CD4-positive, alpha-beta T cell treated with Interleukin-10 for 1 hour (primary cell): ENCODE data around the gene SDF4.
"Not testable (repeated sequence)": the region's sequence is repeated elsewhere in the genome, so short reads cannot be mapped to it uniquely, and the experiment has no call there.

Experiments
- DNase-seq: peaks from one replicate; pipeline ENCODE4 v3.0.0-alpha.2; 2020

SDF4 gene

DNA sequence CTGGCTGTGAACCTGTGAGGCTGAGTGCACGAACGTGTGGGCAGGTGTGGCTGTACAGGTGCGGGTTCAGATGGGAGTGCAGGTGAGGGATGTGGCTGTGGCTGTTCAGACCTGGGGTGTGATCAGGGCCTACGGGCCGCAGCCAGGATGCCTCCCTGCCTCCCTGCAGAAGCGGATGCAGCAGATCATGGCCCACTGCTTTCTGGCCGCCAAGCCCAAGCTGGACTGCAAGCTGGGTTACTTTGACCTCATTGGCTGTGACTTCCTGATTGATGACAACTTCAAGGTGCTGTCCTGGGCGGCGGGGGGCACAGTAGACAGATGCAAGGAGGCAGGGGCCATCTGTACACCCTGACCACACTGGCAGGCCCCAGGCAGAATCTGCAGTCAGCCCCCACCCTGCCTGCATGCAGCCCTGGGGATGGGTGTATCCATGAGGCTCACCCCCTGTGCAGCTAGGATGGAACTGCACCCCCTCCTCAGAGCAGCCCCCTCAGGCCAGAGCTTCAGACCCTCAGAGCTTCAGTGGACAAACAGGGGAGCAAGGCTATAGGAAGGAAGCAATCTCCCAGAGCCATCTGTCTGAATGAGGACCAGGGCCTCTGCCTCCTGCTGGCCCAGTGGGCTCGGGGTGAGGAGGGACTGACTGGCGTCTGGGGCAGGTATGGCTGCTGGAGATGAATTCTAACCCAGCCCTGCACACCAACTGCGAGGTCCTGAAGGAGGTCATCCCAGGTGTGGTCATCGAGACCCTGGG is 35.2 kb downstream of the SDF4 start:
- DNase-seq = no peak

- not testable (repeated sequence) for DNase-seq
Measured at GRCh38 chr1:1195726-1196125, 36.1 kb downstream of the SDF4 start.

- no peak for DNase-seq
Measured at GRCh38 chr1:1194723-1195122, 37.1 kb downstream of the SDF4 start.

- DNase-seq = no peak
Measured at GRCh38 chr1:1191734-1192133, 40.1 kb downstream of the SDF4 start.

DNA sequence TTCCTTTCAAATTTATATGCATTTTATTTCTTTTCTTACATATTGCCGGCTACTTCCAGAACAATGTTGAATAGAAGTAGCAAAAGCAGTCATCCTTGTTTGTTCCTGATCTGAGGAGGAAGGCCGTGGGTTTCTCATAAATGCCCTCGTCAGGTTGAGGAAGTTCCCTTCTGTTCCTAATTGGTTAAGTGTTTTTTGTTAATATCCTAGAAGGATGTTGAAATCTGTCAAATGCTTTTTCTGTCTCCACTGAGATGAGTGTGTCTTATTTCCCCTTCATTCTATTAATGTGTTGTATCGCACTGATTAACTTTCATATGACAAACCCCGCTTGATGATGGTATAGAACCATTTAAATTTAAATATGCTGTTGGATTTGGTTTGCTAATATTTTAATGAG is 42.7 kb downstream of the SDF4 start:
- no peak for DNase-seq

GRCh38 chr1:1187938-1188337 is 43.9 kb downstream of the SDF4 start:
- no peak for DNase-seq

GRCh38 chr1:1185101-1185765 is 46.6 kb downstream of the SDF4 start:
- DNase-seq = no peak

- DNase-seq = no peak
Measured at GRCh38 chr1:1183833-1184775, 47.7 kb downstream of the SDF4 start.

- no peak for DNase-seq
Measured at GRCh38 chr1:1183221-1183747, 48.5 kb downstream of the SDF4 start.

GRCh38 chr1:1182491-1183220 is 49.1 kb downstream of the SDF4 start:
- no peak for DNase-seq

GRCh38 chr1:1181938-1182410 is 49.8 kb downstream of the SDF4 start:
- no peak for DNase-seq

DNA sequence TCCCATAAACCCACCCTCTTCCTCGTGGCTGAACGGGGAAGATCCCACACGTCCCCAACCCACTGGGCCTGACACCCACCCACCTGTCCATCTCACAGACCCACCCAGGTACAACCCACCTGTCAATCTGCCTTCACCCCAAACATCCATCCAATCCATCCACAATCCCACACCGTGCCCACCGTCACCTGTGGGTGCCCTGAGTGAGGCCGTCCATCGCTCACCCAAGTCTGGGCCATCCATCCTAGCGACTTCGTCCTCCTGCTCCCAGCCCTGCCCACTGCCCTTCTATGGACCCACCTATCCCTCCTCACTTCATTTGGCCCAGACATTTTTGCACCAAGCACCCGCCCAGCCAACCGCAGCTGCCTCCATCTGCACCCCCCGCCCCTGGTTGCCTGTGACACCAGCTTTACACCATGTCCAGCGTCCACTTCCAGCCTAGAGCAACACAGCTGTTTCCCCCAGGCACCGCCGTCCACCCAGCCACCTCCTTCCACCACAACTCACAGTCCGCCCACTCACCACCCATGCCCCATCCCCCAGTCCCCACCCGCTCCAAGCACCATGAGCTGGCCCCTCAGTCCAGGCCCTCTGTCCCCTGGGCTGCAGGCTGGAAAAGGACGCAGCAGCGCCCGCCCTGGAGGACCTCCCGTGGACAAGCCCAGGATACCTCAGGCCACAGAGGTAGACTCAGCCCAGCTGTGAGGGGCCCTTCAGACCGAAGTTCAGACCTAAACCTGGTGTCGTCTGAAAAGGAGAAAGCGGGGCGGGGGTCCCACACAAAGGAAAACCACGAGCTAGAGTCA is 50.5 kb downstream of the SDF4 start:
- no peak for DNase-seq

DNA sequence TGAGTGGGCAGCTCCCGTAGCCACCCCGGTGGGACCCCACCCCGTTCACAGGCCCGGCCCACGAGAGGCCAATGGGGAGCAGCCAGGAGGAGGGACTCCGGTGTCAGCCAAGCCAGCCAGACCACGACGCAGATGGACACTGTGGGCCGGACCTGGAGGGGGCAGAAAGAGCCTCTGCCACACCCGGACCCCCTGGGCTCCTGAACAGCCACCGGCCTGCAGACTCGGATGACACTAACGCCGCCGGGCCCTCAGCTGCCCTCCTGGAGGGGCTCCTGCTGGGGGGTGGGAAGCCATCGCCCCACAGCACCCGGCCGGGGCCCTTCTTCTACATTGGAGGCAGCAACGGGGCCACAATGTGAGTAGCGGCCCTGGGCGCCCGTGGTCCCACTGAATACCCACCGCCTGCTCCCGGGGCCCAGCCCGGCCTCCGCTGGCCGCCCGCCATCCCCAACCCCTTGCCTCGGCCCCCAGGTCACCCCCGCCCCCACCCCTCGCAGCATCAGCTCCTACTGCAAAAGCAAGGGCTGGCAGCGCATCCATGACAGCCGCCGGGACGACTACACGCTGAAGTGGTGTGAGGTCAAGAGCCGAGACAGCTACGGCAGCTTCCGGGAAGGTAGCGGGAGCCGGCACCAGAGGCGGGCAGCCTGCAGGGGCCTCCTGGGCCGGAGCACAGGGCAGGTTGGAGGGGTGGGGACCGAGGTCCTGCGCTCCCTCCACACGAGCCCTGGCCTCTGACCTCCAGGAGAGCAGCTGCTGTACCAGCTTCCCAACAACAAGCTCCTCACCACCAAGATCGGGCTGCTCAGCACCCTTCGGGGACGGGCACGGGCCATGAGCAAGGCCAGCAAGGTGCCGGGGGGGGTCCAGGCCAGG is 51.6 kb downstream of the SDF4 start:
- DNase-seq = no peak

DNA sequence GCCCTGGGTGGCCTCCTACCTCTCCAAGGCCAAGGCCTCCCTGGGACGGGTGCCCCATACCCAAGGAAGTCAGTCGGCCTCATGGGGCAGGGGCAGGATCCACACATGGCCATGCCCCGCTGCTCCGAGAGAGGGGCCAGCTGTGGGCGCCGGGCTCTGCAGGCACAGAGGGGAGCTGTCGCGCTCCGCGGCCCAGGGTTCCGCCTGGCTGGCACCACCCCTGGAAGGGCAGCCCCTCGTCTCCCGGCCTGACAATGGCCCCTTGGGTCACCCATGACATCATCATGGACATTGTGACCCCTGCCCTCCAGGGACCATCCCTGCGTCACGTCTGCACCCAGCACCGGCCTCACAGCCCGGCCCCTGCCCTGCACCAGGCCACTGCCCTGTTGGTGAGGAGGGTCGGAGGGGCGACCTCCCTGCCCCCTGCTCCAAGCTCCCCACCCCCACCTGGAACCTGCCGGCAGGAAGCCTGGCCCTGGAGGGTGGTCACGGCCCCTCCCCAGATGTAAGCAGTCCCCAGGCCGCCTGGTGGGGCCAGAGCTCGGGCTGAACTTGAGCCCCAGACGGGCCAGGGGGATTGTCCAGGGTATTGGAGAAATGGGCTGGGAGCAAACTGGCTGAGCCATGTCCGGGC is 52.3 kb downstream of the SDF4 start:
- no peak for DNase-seq

DNA sequence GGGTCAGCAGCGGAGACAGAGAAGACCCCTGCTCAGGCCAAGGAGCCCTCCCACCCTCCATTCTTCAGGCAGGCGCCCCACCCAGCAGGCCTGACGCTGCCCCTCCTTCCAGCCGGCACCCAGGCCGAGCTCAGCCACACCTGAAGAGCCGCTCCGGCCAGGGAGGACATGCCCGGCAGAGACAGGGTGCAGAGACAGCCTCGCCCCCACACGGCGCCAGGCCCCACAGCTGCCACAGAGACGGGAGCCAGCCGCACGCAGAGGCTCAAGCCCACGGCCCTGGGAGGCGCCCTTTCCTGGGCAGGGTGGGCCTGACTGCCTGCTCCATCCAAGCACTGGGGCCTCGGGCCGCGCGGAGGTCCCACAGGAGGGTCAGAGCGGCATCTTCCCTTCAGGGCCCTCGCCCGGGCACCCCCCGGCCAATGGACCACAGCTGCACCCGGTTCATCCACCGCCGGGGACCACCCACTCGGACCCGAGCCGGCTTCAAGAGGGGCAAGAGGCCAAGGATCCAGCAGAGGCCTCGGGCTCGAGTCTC is 52.9 kb downstream of the SDF4 start:
- no peak for DNase-seq

DNA sequence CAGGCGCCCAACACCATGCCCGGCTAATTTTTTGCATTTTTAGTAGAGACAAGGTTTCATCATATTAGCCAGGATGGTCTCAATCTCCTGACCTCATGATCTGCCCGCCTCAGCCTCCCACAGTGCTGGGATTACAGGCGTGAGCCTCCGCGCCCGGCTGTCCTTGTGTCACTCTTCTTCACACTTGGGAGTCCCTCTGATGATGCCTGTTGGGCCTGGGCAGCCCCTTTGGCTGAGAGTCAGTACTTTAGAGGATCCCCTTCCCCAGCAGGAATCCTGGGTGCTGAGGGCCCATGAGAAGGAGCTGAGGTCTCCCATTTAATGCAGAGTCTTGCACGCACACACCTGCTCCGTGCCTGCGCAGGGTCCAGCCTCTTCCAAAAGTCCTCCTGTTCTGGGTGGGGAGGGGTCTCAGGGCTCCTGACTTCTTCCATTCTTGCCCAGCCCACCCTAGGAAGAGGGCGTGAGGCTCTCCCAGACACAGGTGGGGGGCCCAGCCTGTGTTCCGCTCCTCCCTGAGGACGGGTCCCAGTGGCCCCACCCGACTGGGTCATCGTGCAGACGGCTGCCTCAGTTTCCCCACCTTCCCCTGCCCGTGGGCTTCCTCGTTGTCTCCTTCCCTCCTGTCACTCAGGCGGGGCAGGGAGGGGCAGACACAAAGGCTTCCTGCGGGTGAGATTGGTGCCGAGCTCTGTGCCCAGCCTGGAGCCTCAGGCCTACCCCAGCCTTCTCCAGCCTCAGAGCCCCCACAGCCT is 54.2 kb downstream of the SDF4 start:
- DNase-seq = no peak

DNA sequence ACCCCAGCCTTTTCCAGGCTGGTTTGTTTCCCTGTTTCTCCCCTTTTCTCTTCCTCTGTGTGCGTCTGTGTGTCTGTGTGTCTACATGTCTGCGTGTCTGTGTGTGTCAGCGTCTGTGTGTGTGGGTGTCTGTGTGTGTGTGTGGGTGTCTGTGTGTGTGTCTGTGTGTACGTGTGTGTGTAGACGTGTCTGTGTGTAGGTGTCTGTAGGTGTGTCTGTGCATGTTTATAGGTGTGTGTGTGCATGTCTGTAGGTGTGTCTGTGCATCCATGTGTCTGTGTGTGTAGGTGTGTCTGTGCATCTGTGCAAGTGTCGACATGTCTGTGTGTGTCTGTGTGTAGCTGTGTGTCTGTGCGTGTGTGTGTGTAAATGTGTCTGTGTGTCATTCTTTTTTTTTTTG is 54.9 kb downstream of the SDF4 start:
- DNase-seq = no peak

GRCh38 chr1:1176063-1176761 is 55.6 kb downstream of the SDF4 start:
- DNase-seq = not testable (repeated sequence)
